Measurements from ENCODE around the gene USP34. TPM values are rescaled to one million over a fixed set of nuclear protein-coding genes. Genes with fewer than 3 reads are reported as not detected.
"Not testable (repeated sequence)": the region's sequence is repeated elsewhere in the genome, so short reads cannot be mapped to it uniquely, and the experiment has no call there.

Gene USP34
- total RNA-seq, 2 experiments from 2014 or later = 109 to 111 TPM

GRCh38 chr2:61404438-61404837 lies 66.4 kb downstream of the USP34 start:
- no peak for DNase-seq
- Mint-ChIP-seq H3K4me3 (no peak overlapping the region), H3K9me3 (no peaks in the 10 kb centered on the region), H3K36me3 (peaks cover 10% of the 10 kb centered on the region), H3K27ac (no peak overlapping the region), H3K4me1 (peaks cover 2% of the 10 kb centered on the region), H3K27me3 (no peaks in the 10 kb centered on the region)
- ATAC-seq (ENCODE audit: low read depth) = no peak
- POLR2A ChIA-PET = no interaction called here

- POLR2A ChIA-PET = no interaction called here
- H3K36me3 Mint-ChIP-seq = peaks cover 4% of the 10 kb centered on the region
- no peak for DNase-seq
- H3K27me3 Mint-ChIP-seq = no peaks in the 10 kb centered on the region
- no peaks in the 10 kb centered on the region for H3K9me3 Mint-ChIP-seq
- no peak overlapping the region for H3K4me3 Mint-ChIP-seq
- no peak for ATAC-seq (ENCODE audit: low read depth)
- no peaks in the 10 kb centered on the region for H3K4me1 Mint-ChIP-seq
- H3K27ac Mint-ChIP-seq = no peak overlapping the region
Measured at GRCh38 chr2:61398413-61398812, 72.5 kb downstream of the USP34 start.

GRCh38 chr2:61396005-61396404 lies 74.9 kb downstream of the USP34 start:
- POLR2A ChIA-PET = no interaction called here
- Mint-ChIP-seq H3K9me3 (no peaks in the 10 kb centered on the region), H3K36me3 (peaks cover 2% of the 10 kb centered on the region), H3K4me3 (no peak overlapping the region), H3K27me3 (no peaks in the 10 kb centered on the region), H3K4me1 (no peaks in the 10 kb centered on the region), H3K27ac (no peak overlapping the region)
- ATAC-seq (ENCODE audit: low read depth) (no peak), DNase-seq (no peak)

- H3K27ac Mint-ChIP-seq; POLR2A ChIA-PET; H3K9me3 Mint-ChIP-seq; H3K4me3 Mint-ChIP-seq; H3K4me1 Mint-ChIP-seq; H3K27me3 Mint-ChIP-seq; ATAC-seq (ENCODE audit: low read depth); DNase-seq: not testable (repeated sequence)
- peaks cover 18% of the 10 kb centered on the region for H3K36me3 Mint-ChIP-seq
Measured at GRCh38 chr2:61387588-61387987, 83.3 kb downstream of the USP34 start.

GRCh38 chr2:61380882-61381197 lies 90.0 kb downstream of the USP34 start:
- ATAC-seq (ENCODE audit: low read depth); H3K4me1 Mint-ChIP-seq; POLR2A ChIA-PET; DNase-seq; H3K27me3 Mint-ChIP-seq; H3K9me3 Mint-ChIP-seq; H3K27ac Mint-ChIP-seq; H3K4me3 Mint-ChIP-seq: not testable (repeated sequence)
- peaks cover 46% of the 10 kb centered on the region for H3K36me3 Mint-ChIP-seq

- H3K9me3 Mint-ChIP-seq = no peaks in the 10 kb centered on the region
- H3K27me3 Mint-ChIP-seq = no peaks in the 10 kb centered on the region
- no peak for ATAC-seq (ENCODE audit: low read depth)
- H3K36me3 Mint-ChIP-seq = peaks cover 43% of the 10 kb centered on the region
- POLR2A ChIA-PET = no interaction called here
- no peak overlapping the region for H3K4me3 Mint-ChIP-seq
- no peak for DNase-seq
- H3K4me1 Mint-ChIP-seq = no peaks in the 10 kb centered on the region
- H3K27ac Mint-ChIP-seq = no peak overlapping the region
Measured at GRCh38 chr2:61380056-61380881, 90.6 kb downstream of the USP34 start.

GRCh38 chr2:61379521-61379920 lies 91.4 kb downstream of the USP34 start:
- Mint-ChIP-seq H3K4me3 (no peak overlapping the region), H3K27ac (no peak overlapping the region), H3K27me3 (no peaks in the 10 kb centered on the region), H3K4me1 (no peaks in the 10 kb centered on the region), H3K9me3 (no peaks in the 10 kb centered on the region), H3K36me3 (peaks cover 46% of the 10 kb centered on the region)
- no peak for DNase-seq
- POLR2A ChIA-PET = no interaction called here
- no peak for ATAC-seq (ENCODE audit: low read depth)

- Mint-ChIP-seq H3K27me3 (no peaks in the 10 kb centered on the region), H3K36me3 (peaks cover 55% of the 10 kb centered on the region), H3K4me1 (no peaks in the 10 kb centered on the region), H3K4me3 (no peak overlapping the region), H3K9me3 (no peaks in the 10 kb centered on the region), H3K27ac (no peak overlapping the region)
- ATAC-seq (ENCODE audit: low read depth) (no peak), DNase-seq (no peak)
- POLR2A ChIA-PET = no interaction called here
Measured at GRCh38 chr2:61378281-61378680, 92.6 kb downstream of the USP34 start.

GRCh38 chr2:61377046-61377445 lies 93.8 kb downstream of the USP34 start:
- DNase-seq = no peak
- H3K36me3 Mint-ChIP-seq = peaks cover 48% of the 10 kb centered on the region
- ATAC-seq (ENCODE audit: low read depth) = no peak
- H3K9me3 Mint-ChIP-seq = no peaks in the 10 kb centered on the region
- POLR2A ChIA-PET = no interaction called here
- no peaks in the 10 kb centered on the region for H3K4me1 Mint-ChIP-seq
- H3K27ac Mint-ChIP-seq = no peak overlapping the region
- H3K27me3 Mint-ChIP-seq = no peaks in the 10 kb centered on the region
- H3K4me3 Mint-ChIP-seq = no peak overlapping the region

GRCh38 chr2:61376211-61376610 lies 94.7 kb downstream of the USP34 start:
- H3K27ac Mint-ChIP-seq = no peak overlapping the region

GRCh38 chr2:61371027-61371426 lies 99.9 kb downstream of the USP34 start:
- no peak for DNase-seq
- H3K9me3 Mint-ChIP-seq = no peaks in the 10 kb centered on the region

More at GRCh38 chr2:61376211-61376610, 94.7 kb downstream of the USP34 start:
- DNase-seq (no peak), ATAC-seq (ENCODE audit: low read depth) (no peak)
- no peaks in the 10 kb centered on the region for H3K27me3 Mint-ChIP-seq
- H3K4me3 Mint-ChIP-seq = no peak overlapping the region
- H3K9me3 Mint-ChIP-seq = no peaks in the 10 kb centered on the region
- H3K36me3 Mint-ChIP-seq = peaks cover 39% of the 10 kb centered on the region
- POLR2A ChIA-PET = no interaction called here
- H3K4me1 Mint-ChIP-seq = no peaks in the 10 kb centered on the region

GRCh38 chr2:61368687-61369665 lies 101.9 kb downstream of the USP34 start:
- POLR2A ChIA-PET = no interaction called here
- peaks cover 20% of the 10 kb centered on the region for H3K4me1 Mint-ChIP-seq
- peak overlapping the region; percentile 40 for H3K27ac Mint-ChIP-seq
- H3K4me3 Mint-ChIP-seq = peak overlapping the region; percentile 12
- DNase-seq (no peak), ATAC-seq (ENCODE audit: low read depth) (peak; percentile 54)
- H3K27me3 Mint-ChIP-seq = no peaks in the 10 kb centered on the region
- H3K9me3 Mint-ChIP-seq = no peaks in the 10 kb centered on the region
- peaks cover 40% of the 10 kb centered on the region for H3K36me3 Mint-ChIP-seq

More at GRCh38 chr2:61371027-61371426, 99.9 kb downstream of the USP34 start:
- peaks cover 44% of the 10 kb centered on the region for H3K36me3 Mint-ChIP-seq
- H3K27me3 Mint-ChIP-seq = no peaks in the 10 kb centered on the region
- ATAC-seq (ENCODE audit: low read depth) = no peak
- no peak overlapping the region for H3K27ac Mint-ChIP-seq
- peaks cover 15% of the 10 kb centered on the region for H3K4me1 Mint-ChIP-seq
- H3K4me3 Mint-ChIP-seq = no peak overlapping the region
- POLR2A ChIA-PET = no interaction called here

- no peak for ATAC-seq (ENCODE audit: low read depth)
- Mint-ChIP-seq H3K27me3 (no peaks in the 10 kb centered on the region), H3K4me3 (no peak overlapping the region), H3K9me3 (peaks cover 3% of the 10 kb centered on the region), H3K36me3 (peaks cover 49% of the 10 kb centered on the region), H3K27ac (no peak overlapping the region), H3K4me1 (peaks cover 22% of the 10 kb centered on the region)
- DNase-seq = no peak
- POLR2A ChIA-PET = no interaction called here
Measured at GRCh38 chr2:61367177-61367576, 103.7 kb downstream of the USP34 start.

- Mint-ChIP-seq H3K4me1 (peaks cover 16% of the 10 kb centered on the region), H3K27me3 (no peaks in the 10 kb centered on the region), H3K9me3 (peaks cover 4% of the 10 kb centered on the region), H3K4me3 (no peak overlapping the region), H3K27ac (no peak overlapping the region), H3K36me3 (peaks cover 55% of the 10 kb centered on the region)
- POLR2A ChIA-PET = no interaction called here
- ATAC-seq (ENCODE audit: low read depth) (no peak), DNase-seq (no peak)
Measured at GRCh38 chr2:61363580-61363979, 107.3 kb downstream of the USP34 start.
